ENCODE measurements around the gene GOSR2.
A peak's percentile ranks its signal among the peaks of the same experiment; 100 is the strongest.

GOSR2 gene

DNA sequence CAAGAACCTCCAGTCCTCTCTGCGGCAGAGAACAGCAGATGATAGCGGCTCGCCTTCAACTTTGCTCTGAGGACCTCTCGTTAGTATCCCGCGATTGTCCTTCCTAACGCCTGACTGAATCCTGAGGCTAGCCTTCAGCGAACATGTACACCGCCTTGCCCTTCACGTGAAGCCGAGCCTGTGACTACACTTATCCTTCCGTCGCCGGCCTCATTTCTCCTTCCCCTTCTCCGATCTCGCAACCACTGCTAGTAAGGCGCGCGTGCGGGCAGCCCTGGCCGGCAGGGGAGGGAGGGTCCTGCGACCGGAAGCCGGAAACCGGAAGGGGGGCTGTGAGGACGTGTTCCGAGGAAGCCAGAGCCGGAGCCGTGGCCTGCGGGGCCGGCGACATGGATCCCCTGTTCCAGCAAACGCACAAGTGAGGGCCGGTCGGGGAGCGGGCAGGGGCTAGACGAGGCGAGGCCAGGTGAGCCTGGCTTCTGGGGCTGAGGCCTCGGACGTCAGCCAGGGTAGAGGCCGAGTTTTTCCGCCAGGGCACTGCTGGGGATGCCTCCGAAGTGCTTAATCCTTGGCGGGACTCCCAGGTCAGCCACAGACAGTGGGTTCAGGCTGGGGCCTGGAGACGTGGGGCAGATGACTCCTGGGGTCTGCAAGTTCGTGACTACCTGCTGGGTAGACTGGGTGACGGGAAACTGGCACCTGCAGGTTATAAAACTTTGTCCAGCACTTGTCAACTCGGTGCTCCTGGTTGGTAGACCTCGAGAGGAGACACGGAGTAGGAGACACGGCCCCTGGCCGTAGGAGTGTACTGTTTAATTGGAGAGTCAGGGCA lies at the start of gene GOSR2:
Gene GOSR2, plus strand, starts transcription at position 357 of the 832 bp plus-strand sequence. Its CDS starts 33 bp downstream, at position 390.
- Mint-ChIP-seq H3K36me3 (no peaks in the 10 kb centered on the region), H3K4me1 (peaks cover 42% of the 10 kb centered on the region), H3K27ac (peak within 1 kb of the TSS; percentile 100), H3K27me3 (no peaks in the 10 kb centered on the region), H3K9me3 (no peaks in the 10 kb centered on the region), H3K4me3 (peak within 1 kb of the TSS; percentile 93)
- ATAC-seq = peak; percentile 99

DNA sequence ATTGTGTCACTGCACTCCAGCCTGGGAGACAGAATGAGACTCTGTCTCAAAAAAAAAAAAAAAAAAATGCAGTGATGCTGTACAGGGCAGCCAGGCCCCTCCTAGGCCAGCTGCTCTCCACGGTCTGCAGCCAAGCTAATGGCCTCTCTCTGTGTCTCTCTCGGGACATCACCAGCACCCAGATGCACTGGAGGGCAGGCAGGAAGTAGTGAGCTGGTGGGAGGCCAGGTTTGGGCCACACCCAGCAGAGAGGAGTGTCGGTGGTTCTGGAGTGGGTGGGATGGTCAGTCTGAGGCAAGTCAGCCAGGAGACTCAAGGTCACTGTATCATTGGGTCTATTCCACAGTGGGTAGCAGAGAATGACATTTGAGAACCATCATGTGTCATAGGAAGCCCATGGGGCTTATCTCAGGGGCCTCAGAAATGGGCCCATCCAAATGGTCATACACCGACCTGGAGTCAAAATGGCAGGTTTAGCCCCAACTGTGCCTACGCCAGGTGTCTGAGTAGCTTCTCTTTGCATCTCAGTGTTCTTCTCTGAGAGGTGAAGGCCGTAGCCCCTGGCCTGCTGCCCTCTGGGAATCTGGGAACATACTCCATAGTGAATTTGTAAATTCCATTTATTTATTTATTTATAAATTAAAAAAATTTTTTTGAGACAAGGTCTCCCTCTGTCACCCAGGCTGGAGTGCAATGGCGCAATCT lies 48.9 kb upstream of the GOSR2 start:
- ATAC-seq = no peak
- Mint-ChIP-seq H3K4me1 (no peaks in the 10 kb centered on the region), H3K9me3 (no peaks in the 10 kb centered on the region), H3K4me3 (no peak overlapping the region), H3K27ac (no peak overlapping the region), H3K27me3 (no peaks in the 10 kb centered on the region), H3K36me3 (no peaks in the 10 kb centered on the region)

DNA sequence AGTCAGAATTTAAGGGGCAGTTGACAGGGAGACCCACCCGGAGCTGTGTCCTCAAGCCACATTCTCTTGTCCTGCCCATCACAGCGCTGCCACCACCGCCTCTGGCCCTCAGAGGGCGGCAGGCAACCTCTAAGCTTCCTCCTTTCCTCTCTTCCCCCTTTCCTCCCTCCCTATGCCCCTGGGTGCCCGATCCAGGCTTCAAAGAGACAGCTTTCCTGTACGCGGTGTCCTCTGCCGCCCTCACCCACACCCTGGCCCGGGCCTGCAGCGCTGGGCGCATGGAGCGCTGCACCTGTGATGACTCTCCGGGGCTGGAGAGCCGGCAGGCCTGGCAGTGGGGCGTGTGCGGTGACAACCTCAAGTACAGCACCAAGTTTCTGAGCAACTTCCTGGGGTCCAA lies 48.1 kb upstream of the GOSR2 start:
- H3K4me3 Mint-ChIP-seq = no peak overlapping the region
- no peaks in the 10 kb centered on the region for H3K27me3 Mint-ChIP-seq
- no peak for ATAC-seq
- no peaks in the 10 kb centered on the region for H3K36me3 Mint-ChIP-seq
- H3K27ac Mint-ChIP-seq = no peak overlapping the region
- H3K9me3 Mint-ChIP-seq = no peaks in the 10 kb centered on the region
- H3K4me1 Mint-ChIP-seq = no peaks in the 10 kb centered on the region

DNA sequence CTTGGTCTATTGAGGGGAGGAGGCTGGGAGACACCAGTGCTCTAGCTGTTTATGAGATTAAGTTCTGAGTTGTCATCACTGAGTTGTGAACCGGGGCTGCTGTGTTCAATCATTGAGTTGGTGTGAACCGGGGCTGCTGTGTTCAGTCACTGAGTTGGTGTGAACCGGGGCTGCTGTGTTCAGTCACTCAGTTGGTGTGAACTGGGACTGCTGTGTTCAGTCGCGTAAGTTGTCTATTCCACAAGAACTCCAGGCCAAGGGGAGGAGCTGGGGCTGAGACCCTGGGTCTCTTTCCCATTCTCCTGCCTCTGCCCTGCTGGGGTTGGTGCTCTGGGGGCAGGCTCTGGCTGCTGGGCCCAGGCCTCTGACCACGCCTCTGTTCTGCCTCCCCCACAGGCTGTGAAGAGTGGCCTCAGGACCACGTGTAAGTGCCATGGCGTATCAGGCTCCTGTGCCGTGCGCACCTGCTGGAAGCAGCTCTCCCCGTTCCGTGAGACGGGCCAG lies 47.1 kb upstream of the GOSR2 start:
- ATAC-seq = peak; percentile 13
- no peaks in the 10 kb centered on the region for H3K9me3 Mint-ChIP-seq
- no peaks in the 10 kb centered on the region for H3K27me3 Mint-ChIP-seq

DNA sequence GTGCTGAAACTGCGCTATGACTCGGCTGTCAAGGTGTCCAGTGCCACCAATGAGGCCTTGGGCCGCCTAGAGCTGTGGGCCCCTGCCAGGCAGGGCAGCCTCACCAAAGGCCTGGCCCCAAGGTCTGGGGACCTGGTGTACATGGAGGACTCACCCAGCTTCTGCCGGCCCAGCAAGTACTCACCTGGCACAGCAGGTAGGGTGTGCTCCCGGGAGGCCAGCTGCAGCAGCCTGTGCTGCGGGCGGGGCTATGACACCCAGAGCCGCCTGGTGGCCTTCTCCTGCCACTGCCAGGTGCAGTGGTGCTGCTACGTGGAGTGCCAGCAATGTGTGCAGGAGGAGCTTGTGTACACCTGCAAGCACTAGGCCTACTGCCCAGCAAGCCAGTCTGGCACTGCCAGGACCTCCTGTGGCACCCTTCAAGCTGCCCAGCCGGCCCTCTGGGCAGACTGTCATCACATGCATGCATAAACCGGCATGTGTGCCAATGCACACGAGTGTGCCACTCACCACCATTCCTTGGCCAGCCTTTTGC lies 46.5 kb upstream of the GOSR2 start:
- Mint-ChIP-seq H3K4me3 (no peak overlapping the region), H3K4me1 (no peaks in the 10 kb centered on the region), H3K27ac (no peak overlapping the region), H3K9me3 (no peaks in the 10 kb centered on the region), H3K36me3 (no peaks in the 10 kb centered on the region), H3K27me3 (no peaks in the 10 kb centered on the region)
- ATAC-seq = peak; percentile 62

More for the DNA sequence above, 47.1 kb upstream of the GOSR2 start:
- Mint-ChIP-seq H3K4me3 (no peak overlapping the region), H3K36me3 (no peaks in the 10 kb centered on the region), H3K27ac (no peak overlapping the region), H3K4me1 (no peaks in the 10 kb centered on the region)

DNA sequence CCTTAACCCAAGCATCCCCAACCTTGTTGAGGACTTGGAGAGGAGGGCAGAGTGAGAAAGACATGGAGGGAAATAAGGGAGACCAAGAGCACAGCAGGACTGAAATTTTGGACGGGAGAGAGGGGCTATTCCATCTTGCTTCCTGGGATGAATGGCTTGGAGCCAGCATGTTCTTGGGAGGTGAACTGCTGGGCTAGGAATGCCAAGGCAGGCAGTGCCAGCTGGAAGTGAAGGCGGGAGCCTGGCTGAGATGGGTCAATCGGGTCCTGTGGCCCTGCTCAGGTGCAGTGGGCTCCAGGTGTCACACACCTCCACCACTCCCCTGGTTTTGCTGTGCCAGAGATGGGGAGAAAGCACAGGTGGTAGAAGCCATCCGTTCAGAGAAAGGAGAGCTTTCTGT lies 46.0 kb upstream of the GOSR2 start:
- Mint-ChIP-seq H3K9me3 (no peaks in the 10 kb centered on the region), H3K4me1 (no peaks in the 10 kb centered on the region), H3K27ac (no peak overlapping the region), H3K36me3 (no peaks in the 10 kb centered on the region), H3K4me3 (no peak overlapping the region), H3K27me3 (no peaks in the 10 kb centered on the region)
- ATAC-seq = no peak

DNA sequence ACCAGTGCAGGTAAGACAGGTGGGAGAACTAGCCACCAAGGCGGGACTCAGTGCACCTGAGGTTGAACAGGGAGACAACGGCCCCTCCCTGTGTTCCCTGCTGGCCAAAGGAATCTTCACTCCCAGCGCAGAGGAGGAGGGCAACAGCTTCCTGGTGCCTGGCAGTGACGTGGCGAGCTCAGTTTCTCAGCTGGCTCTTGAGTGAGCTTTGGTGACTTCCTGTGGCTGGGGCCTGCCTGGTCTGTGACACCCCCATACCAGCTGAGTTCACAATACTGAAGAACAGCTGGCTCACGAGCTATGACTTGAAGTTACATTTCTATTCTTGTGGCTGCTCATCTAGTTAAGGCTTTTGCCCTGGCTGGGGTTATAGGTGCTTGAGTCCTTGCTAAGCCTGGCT lies 45.5 kb upstream of the GOSR2 start:
- no peak for ATAC-seq
- Mint-ChIP-seq H3K36me3 (no peaks in the 10 kb centered on the region), H3K4me1 (no peaks in the 10 kb centered on the region), H3K9me3 (no peaks in the 10 kb centered on the region), H3K4me3 (no peak overlapping the region), H3K27me3 (no peaks in the 10 kb centered on the region), H3K27ac (no peak overlapping the region)

DNA sequence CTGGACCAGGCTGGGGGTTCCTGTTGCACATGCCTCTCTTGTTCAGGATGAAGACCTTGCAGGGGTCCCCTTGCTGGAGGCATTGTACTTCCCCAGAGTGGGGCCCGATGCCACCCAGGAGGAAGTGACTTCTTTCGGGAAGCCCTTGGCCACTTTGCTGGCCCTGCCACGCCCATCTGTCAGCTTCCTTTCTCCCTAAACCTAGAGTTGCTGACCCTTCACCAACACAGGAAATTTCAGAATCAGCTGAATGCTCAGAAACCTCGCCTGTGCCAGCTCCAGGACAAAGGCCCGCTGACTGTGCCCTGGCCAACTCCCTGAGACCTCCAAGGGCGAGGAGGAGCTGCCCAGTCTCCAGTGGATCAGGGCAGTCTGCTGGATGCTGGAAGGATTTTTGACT lies 44.9 kb upstream of the GOSR2 start:
- Mint-ChIP-seq H3K9me3 (no peaks in the 10 kb centered on the region), H3K4me1 (no peaks in the 10 kb centered on the region), H3K27ac (no peak overlapping the region), H3K36me3 (no peaks in the 10 kb centered on the region), H3K27me3 (no peaks in the 10 kb centered on the region), H3K4me3 (no peak overlapping the region)
- no peak for ATAC-seq

DNA sequence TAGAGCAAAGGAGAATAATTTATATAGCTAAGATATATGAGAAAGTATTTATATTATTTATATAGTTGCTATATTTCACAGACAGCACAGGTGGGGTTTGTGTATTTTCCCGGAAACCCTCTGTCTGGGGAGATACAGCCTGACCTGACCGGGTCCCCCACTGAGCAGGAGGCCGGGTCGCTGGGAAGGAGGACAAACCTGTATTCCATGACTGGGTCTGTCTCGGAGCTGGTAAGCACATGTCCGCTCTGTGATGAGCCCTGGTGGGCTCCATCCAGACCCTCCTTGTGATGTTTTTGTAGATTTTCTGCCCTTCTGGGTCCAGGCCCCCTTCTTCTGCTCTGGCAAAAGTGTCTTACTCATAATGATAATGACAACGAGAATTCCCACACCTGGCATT lies 43.9 kb upstream of the GOSR2 start:
- ATAC-seq = no peak
- H3K27me3 Mint-ChIP-seq = peaks cover 5% of the 10 kb centered on the region
- no peak overlapping the region for H3K4me3 Mint-ChIP-seq
- H3K4me1 Mint-ChIP-seq = no peaks in the 10 kb centered on the region
- no peaks in the 10 kb centered on the region for H3K9me3 Mint-ChIP-seq
- no peak overlapping the region for H3K27ac Mint-ChIP-seq
- no peaks in the 10 kb centered on the region for H3K36me3 Mint-ChIP-seq

DNA sequence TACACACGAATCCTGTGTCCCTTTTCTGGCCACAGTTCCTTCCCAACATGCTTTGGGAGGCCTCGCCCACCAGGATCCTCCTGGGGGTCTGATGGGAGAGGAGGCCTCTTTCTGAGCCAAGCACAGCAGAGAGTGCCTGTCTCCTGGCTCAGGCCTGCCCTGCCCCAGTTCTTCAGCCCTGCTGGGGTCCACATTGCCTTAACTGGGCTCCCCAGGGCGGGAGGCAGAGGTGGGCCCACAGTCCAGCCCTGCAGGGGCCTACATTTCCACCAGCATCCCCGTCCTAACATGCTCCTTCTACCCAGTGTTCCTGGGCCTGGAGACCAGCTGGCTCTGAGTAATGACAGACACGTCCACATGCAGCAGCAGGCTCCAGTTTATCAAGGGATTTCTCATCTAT lies 41.9 kb upstream of the GOSR2 start:
- Mint-ChIP-seq H3K36me3 (no peaks in the 10 kb centered on the region), H3K27me3 (peaks cover 24% of the 10 kb centered on the region), H3K4me1 (no peaks in the 10 kb centered on the region), H3K27ac (no peak overlapping the region), H3K4me3 (no peak overlapping the region), H3K9me3 (no peaks in the 10 kb centered on the region)
- no peak for ATAC-seq

DNA sequence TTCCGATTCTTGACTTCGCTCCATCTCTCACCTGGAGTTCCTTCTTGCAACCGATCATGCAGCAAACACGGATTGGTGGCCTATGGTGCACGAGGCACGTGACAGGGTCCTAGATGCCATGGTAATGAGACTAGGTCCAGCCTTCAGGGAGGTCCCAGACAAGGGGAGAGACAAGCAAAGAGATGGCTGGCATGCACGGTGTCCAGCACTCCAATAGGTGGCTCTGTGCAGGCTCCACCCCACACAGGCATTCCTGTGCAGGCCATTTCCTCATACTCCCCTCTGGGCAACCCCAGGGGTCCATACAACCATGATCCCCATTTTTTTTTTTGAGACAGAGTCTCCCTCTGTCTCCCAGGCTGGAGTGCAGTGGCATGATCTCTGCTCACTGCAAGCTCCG lies 40.3 kb upstream of the GOSR2 start:
- Mint-ChIP-seq H3K4me3 (no peak overlapping the region), H3K36me3 (no peaks in the 10 kb centered on the region), H3K9me3 (no peaks in the 10 kb centered on the region)

DNA sequence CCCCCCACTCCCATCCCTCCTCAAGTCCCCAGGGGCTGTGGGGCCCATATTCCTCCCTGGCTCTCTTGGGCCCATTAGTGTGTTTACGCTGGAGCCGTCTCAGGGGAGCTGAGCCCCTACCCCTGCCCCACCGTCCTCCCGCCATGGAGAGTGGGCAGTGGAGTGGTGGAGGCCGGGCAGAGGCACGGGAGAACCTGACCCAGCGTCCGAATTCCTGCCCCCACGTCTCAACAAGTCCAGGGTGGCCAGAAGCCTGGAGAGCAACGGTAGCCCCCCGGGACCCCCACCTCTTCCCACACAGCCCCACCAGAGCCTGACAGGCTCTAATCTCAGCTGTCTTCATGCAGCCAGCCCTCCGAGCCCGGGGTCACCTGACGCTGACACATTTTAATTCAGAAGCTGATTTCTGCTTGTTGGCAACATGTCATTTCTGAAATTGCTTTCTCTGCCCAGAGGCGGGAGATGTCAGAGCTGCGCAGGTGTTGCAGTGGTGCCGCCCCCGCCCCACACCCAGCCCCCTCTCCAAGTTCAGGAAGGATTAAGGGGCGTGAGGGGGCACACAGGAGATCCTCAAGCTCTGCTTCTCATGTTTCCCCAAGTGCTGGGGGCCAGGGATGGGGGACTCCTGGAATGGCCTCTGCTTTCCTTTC lies 39.0 kb upstream of the GOSR2 start:
- no peak for ATAC-seq
- no peaks in the 10 kb centered on the region for H3K9me3 Mint-ChIP-seq
- H3K4me3 Mint-ChIP-seq = no peak overlapping the region
- H3K4me1 Mint-ChIP-seq = no peaks in the 10 kb centered on the region
- H3K27ac Mint-ChIP-seq = no peak overlapping the region
- H3K36me3 Mint-ChIP-seq = no peaks in the 10 kb centered on the region
- peaks cover 28% of the 10 kb centered on the region for H3K27me3 Mint-ChIP-seq

More for the DNA sequence above, 40.3 kb upstream of the GOSR2 start:
- H3K27me3 Mint-ChIP-seq = peaks cover 27% of the 10 kb centered on the region
- no peaks in the 10 kb centered on the region for H3K4me1 Mint-ChIP-seq
- no peak overlapping the region for H3K27ac Mint-ChIP-seq
- no peak for ATAC-seq

DNA sequence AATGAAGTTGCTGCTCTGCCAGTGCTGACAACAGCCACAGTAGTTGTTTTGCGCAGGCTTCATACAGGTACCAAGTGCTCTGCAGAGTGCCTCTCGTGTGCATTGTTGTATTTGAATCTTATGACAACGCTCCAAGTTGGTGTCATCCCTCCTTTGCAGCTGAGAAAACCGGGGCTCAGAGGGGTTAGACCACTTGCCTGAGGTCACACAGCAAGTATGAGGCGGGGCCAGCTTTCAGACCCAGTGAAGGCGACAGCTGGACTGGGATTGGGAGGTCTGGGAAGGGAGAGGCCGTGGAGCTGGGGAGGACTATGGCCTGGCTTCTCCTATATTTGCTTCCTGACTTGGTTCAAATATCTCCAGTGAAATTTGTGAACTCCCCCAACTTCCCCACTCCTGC lies 38.4 kb upstream of the GOSR2 start:
- Mint-ChIP-seq H3K9me3 (no peaks in the 10 kb centered on the region), H3K36me3 (no peaks in the 10 kb centered on the region), H3K27me3 (peaks cover 33% of the 10 kb centered on the region), H3K4me1 (no peaks in the 10 kb centered on the region), H3K27ac (no peak overlapping the region), H3K4me3 (no peak overlapping the region)
- no peak for ATAC-seq

DNA sequence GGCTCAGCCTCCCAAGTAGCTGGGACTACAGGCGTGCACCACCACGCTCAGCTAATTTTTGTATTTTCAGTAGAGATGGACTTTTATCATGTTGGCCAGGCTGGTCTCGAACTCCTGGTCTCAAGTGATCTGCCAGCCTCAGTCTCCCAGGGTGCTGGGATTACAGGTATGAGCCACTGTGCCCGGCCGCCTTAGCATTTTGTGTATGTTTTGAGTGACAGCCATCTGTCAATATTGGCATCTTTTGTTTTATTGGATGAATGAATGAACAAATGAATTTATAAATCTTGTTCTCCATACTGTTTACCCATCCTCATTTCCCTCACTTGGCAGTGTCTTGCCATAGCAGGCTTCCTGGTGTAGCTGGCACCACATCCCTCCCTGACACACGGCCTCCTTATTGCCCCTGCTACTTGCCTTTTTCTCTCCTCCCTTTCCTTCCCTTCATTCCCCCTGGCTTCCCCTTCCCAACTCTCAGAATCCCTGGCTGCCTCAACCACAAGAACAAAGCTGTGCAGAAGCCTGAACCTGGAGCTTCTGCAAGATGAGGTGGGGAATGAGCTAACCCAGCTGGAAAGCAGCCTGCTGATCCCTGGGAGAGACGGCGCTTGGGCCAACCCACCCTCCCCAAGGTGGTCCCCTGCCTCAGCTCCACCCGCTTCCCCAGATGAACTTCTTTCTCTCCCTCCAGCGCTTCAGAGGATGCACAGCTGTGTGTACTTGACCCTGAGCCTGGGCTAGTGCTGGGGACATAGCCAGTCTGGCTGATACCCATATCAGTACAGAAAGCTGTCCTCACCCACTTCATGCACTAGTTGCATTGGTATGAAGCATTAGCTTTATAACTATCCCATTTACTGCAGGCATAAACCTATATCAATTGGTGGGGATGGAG lies 37.3 kb upstream of the GOSR2 start:
- H3K4me3 Mint-ChIP-seq = no peak overlapping the region
- H3K4me1 Mint-ChIP-seq = no peaks in the 10 kb centered on the region
- H3K9me3 Mint-ChIP-seq = no peaks in the 10 kb centered on the region
- ATAC-seq = peak; percentile 4
- no peaks in the 10 kb centered on the region for H3K36me3 Mint-ChIP-seq
- no peak overlapping the region for H3K27ac Mint-ChIP-seq
- H3K27me3 Mint-ChIP-seq = peaks cover 44% of the 10 kb centered on the region
